B cell (primary cell): ENCODE results near the gene SLC22A17.

Experiments used
- CTCF ChIP-seq: fragments of 200-600 bp; IDR thresholded peaks from one replicate; pipeline ENCODE4 v1.8.0; 2022; ENCODE audit warnings: antibody characterized with exemption, mild to moderate bottlenecking
- EZH2 ChIP-seq: IDR thresholded peaks from 2 replicates; pipeline ENCODE4 v1.6.1; 2012; ENCODE audit warnings: borderline replicate concordance, low read depth, mild to moderate bottlenecking, moderate library complexity, low read length; ENCODE audit not compliant: insufficient read depth, poor library complexity, severe bottlenecking

- no peak for TF ChIP-seq CTCF
- no peak for TF ChIP-seq EZH2
Observed at GRCh38 chr14:23396126-23396525, 43.4 kb upstream of the SLC22A17 start.
